GM08714 (cell line): ENCODE data around the gene MINDY4.

ENCODE experiments used
- H3K4me3 ChIP-seq: fragments of 200-500 bp; sonication (Bioruptor generic); 2 replicates; pipeline ENCODE4 v1.5.1; 2014; ENCODE audit warnings: mild to moderate bottlenecking, low read length, inconsistent platforms
- ZNF274 ChIP-seq: IDR thresholded peaks from 2 replicates; pipeline ENCODE4 v1.6.1; 2012; ENCODE audit warnings: mild to moderate bottlenecking, low read depth, low read length

Gene MINDY4

DNA sequence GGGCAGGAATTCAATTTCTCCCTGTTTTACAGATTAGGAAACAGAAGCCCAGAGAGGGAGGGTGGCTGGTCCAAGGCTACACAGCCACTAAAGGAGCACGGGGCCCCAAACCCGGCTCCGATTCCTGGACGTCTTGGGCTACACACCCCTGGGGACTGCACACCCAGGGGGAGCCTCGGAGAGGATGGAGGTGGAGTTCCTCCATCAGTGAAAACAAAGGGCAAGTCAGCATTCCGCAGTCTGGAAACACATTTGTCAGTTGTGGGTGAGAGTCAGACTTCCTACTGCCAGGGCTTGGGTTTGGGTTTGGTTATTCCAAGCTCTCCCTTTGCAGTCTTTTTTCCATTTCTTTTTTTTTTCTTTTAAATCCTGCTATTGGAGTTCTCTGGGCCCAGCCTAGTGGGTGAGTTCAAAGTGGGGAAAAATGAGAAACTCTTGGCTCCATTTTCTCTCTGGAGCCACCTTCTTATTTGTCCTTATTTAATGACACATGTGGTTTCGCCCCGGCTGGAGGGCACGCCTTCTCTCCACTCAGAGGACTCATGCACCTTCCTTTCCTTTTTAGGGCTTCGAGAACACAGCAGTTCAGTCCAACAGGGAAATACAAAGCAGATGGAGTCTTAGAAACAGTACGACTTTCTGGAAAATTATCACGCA lies 80.6 kb downstream of the MINDY4 start:
- TF ChIP-seq ZNF274: no peak

DNA sequence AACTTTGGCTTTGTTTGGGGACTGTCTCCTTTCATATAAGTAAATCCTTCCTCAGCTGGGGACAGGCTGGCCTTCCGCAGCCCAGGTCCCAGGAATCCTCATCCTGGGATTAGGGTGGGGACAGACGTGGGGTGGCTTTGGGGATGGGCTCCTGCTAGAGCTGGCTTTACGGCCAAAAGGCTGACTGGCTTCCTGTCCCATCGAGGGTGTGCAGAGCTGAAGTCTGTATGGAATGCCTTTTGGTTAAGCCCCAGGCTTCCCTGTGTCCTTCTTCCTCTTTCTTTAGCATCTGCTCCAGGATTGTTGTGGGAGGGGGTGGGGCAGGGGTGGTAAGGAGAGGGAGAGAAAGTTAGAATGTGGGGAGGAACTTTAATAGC lies 81.1 kb downstream of the MINDY4 start:
- no peak for TF ChIP-seq ZNF274
- no peak overlapping the region for H3K4me3 ChIP-seq

More for the DNA sequence above, 80.6 kb downstream of the MINDY4 start:
- H3K4me3 ChIP-seq: no peak overlapping the region

- no peak for TF ChIP-seq ZNF274
- H3K4me3 ChIP-seq: no peak overlapping the region
These were observed 81.6 kb downstream of the MINDY4 start for GRCh38 chr7:30852744-30853288.

- no peak for TF ChIP-seq ZNF274
- no peak overlapping the region for H3K4me3 ChIP-seq
These were observed 82.4 kb downstream of the MINDY4 start for GRCh38 chr7:30853576-30853975.

DNA sequence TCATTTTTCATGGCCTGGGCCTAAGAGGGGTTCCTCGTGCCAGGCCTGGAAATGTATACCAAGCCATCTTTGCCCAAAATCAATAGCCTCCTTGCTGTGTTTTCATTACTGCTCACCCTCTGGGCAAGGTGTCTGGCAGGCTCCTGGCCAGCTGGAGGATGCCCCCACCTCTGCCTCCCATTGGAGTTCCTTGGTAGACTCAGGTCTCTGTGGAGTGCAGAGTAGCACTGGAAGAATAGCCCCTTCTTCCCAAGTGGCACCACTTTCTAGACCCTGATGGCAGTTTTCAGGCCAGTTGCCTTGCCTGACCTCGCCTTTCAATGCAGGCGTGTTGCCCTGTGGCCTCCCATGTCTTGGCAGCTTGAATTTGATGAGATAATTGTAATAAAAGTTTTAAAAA lies 84.7 kb downstream of the MINDY4 start:
- no peak for TF ChIP-seq ZNF274

DNA sequence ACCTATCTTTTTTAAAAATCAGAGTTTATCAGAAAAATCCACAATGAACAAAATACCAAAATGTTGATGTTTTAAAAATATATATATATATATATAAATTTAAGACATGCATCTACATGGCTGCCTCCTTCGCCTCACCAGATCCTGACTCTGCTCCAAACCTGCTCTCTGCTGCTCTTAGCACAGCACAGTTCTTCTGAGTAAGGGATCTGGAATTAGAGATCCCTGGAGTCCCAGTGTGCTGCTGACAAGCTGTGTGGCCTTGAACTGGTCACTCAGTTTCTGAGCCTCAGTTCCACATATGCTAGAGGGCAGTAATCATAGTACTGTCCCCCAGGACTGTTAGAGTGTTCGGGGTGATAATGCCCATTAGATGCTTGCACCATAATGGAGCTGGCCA lies 87.4 kb downstream of the MINDY4 start:
- no peak overlapping the region for H3K4me3 ChIP-seq
- no peak for TF ChIP-seq ZNF274

More for the DNA sequence above, 84.7 kb downstream of the MINDY4 start:
- H3K4me3 ChIP-seq: no peak overlapping the region

- TF ChIP-seq ZNF274: no peak
- H3K4me3 ChIP-seq: no peak overlapping the region
These were observed 88.2 kb downstream of the MINDY4 start for GRCh38 chr7:30859202-30859939.

DNA sequence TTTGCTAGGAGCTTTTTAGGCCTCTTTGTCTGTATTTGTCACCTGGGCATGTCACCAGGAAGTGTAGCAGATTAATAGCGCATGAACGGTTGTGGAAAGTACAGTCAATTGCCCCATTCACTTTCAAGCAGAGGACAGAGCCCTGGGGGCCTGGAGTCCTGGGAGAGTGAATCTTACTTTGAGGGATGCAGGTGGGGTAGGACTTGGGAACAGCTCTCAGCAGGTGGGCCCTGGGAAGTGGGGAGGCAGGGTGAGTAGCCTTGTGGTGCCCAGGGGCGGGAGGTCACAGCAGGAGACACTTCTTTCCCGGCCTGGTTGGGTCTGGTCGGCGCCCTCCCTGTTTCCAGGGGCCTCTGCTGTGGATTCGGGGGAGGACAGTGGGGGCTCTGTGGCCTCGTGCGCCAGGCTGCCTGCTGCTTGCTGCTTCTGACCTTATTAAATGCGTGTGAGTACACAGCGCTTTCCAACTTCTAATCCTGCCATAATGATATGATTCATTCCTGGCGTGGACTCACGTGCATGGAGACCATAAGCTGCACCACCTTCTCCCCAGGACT lies 88.8 kb downstream of the MINDY4 start:
- H3K4me3 ChIP-seq: no peak overlapping the region

DNA sequence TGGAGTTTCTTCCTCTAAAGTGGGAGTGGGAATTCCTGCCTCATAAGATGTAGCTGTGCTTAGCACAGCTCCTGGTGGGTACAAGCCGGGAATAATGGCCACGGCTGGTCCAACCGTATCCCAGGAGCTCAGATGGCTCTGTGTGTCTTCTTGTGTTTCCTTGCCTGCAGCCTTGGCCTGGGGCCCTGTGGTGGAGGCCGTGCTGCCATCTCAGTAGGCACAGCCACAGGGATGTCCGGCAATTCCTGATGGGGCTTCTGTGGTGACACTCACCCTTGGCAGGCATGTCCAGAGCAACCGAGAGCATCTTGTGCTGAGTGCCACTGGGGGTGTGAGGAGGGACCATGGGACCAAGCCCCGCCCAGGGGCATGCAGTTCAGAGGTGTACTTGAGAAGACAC lies 90.4 kb downstream of the MINDY4 start:
- no peak for TF ChIP-seq ZNF274
- H3K4me3 ChIP-seq: no peak overlapping the region

More for the DNA sequence above, 88.8 kb downstream of the MINDY4 start:
- no peak for TF ChIP-seq ZNF274

DNA sequence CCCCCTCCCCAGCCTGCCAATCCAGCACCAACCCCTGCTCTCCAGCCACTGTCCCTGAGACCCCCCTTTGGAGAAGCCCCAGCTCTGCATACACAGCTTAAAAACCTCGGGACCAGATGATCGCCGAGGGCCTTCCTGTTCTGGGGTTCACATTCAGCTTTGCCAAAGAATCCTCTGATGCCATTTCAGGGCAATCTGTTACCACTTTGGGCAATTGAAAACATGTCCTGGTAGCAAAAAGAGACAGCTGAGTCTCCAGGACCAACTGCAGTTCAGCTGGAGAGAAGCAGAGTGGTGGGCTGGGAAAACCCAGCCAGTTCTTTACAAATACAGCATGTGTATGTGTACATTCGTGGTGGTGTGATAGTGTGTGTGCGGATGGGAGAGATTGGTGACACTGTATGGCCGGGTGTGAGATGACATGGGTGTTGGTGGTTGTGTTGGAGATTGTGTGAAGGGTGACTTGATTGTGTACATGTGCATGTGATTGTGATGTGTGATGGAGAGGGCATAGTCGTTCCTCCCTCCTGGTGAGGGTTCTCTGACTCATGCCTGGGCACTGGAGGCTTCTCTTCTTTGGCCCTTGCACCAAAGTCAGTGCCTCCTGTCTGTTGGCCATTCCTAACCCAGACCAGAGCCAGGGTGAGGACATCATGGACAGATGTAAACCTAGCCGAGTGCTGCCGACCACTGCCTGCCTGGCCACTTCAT lies 91.9 kb downstream of the MINDY4 start:
- TF ChIP-seq ZNF274: no peak
- H3K4me3 ChIP-seq: no peak overlapping the region

DNA sequence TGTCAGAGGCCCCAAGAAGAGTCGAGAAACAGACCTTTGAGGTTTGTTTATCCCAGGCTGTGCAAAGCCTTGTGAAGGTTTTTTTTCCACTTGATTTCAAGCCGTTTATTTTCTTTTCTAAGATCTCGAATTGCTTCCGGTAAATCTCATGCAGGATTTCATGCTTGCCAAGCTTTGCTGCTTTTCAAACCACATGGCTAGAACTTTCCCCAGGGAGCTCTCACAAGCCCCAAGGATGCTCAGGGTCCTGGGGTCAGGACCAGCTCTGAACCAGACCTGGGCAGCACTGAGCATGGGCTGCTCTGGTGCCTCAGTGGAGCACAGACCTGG lies 92.5 kb downstream of the MINDY4 start:
- TF ChIP-seq ZNF274: no peak
- no peak overlapping the region for H3K4me3 ChIP-seq

GRCh38 chr7:30864101-30864500 lies 92.9 kb downstream of the MINDY4 start:
- no peak for TF ChIP-seq ZNF274
- H3K4me3 ChIP-seq: no peak overlapping the region

DNA sequence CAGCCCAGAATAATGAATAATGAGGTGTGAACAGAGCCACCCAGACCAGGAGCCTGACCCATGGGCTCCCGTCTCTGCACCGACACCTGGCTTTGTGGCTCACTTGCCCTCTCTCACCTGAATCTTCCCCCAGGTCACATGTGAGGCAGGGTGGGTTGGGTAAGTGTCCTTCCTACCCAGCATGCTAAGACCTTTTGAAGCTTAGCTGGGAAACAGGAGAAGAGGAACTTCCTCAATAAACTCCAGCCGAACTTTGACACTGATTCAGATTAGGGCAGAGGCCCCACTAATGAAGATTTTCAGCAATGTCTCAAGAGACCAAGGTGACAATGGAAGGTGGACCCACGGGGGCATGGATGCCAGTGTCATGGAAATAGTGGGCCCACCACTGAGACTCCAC lies 93.9 kb downstream of the MINDY4 start:
- no peak overlapping the region for H3K4me3 ChIP-seq
- no peak for TF ChIP-seq ZNF274

DNA sequence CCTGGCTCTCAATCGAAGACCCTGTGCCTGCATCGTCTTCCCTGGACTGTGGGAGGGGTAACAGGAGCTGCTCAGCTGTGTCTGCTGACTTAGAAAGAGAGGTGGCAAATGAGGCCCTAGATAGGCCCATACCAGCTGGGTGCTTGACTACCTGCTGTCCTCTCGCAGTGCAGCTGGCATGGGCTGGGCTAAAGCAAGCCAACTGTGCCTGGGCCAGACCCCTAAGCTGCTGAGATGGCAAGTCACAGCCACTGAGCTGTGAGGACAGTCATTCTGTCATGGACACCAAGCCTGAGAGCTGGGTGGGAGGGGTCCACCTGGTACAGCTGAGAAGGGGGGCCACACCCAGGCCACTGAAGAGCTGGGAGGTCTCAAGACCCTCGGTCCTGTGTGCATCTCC lies 94.6 kb downstream of the MINDY4 start:
- no peak overlapping the region for H3K4me3 ChIP-seq
- TF ChIP-seq ZNF274: no peak
